Naive thymus-derived CD4-positive, alpha-beta T cell (primary cell): ENCODE results near the gene KRTAP2-3. TPM values are rescaled to one million over a fixed set of nuclear protein-coding genes. Genes with fewer than 3 reads are reported as not detected.
"Not testable (repeated sequence)": the region's sequence is repeated elsewhere in the genome, so short reads cannot be mapped to it uniquely, and the experiment has no call there.

ENCODE experiments used
- ATAC-seq: fragments of 150-1000 bp; cut with Tn5 transposase; 2 replicates; pipeline ENCODE4 v1.10.0; 2021; ENCODE audit warnings: mild to moderate bottlenecking, moderate library complexity
- CTCF ChIA-PET: fragments of 350-600 bp; sonication (Branson Sonifier 250); formaldehyde crosslinking; loops from one replicate; lab custom pipeline; 2021; ENCODE audit warnings: antibody characterized with exemption; lab: Charles Lee
- POLR2A ChIA-PET: fragments of 350-600 bp; sonication (Branson Sonifier 250); formaldehyde crosslinking; loops from one replicate; lab custom pipeline; 2021; ENCODE audit warnings: antibody characterized with exemption, inconsistent platforms; lab: Charles Lee
- DNase-seq, 9 donors: peaks; one replicate each; pipeline versions ENCODE4 v3.0.0 to v3.0.0-alpha.2; 2020 to 2022; ENCODE audit warnings: mixed read lengths in 1 of 9
- H3K27ac ChIP-seq: one replicate; pipeline ENCODE4 v1.7.0; 2013; ENCODE audit warnings: mild to moderate bottlenecking, low read depth, low read length, moderate library complexity
- H3K27me3 ChIP-seq, 2 donors: one replicate each; pipeline ENCODE4 v1.7.0; 2013; ENCODE audit warnings: low read length in 2 of 2, mild to moderate bottlenecking in 2 of 2, moderate library complexity in 2 of 2; ENCODE audit not compliant: control insufficient read depth in 2 of 2, insufficient read depth in 2 of 2
- H3K36me3 ChIP-seq, 3 experiments: 1 replicate in 2 of 3; 2 replicates in 1 of 3; pipeline ENCODE4 v1.7.0; 2013; ENCODE audit warnings: low read length in 3 of 3, mild to moderate bottlenecking in 3 of 3, moderate library complexity in 1 of 3; ENCODE audit not compliant: insufficient read depth in 3 of 3, control insufficient read depth in 2 of 3
- H3K4me1 ChIP-seq, 2 donors: one replicate each; pipeline ENCODE4 v1.7.0; 2013; ENCODE audit warnings: low read length in 2 of 2, mild to moderate bottlenecking in 2 of 2, moderate library complexity in 1 of 2; ENCODE audit not compliant: control insufficient read depth in 2 of 2, insufficient read depth in 2 of 2
- H3K4me3 ChIP-seq: 2 replicates; pipeline ENCODE4 v1.7.0; 2013; ENCODE audit warnings: mild to moderate bottlenecking, low read length
- H3K9me3 ChIP-seq, 3 experiments: 1 replicate in 2 of 3; 2 replicates in 1 of 3; pipeline ENCODE4 v1.7.0; 2013; ENCODE audit warnings: low read length in 3 of 3; ENCODE audit not compliant: control insufficient read depth in 2 of 3
- H3K27ac Mint-ChIP-seq, 9 donors: one replicate each; pipeline ENCODE4 v1.8.0; 2020 to 2022; ENCODE audit warnings: mixed read lengths in 9 of 9, mild to moderate bottlenecking in 8 of 9, moderate library complexity in 5 of 9, inconsistent platforms in 2 of 9
- H3K27me3 Mint-ChIP-seq, 5 donors: one replicate each; pipeline ENCODE4 v1.8.0; 2021 to 2022; ENCODE audit warnings: mixed read lengths in 5 of 5, mild to moderate bottlenecking in 1 of 5
- H3K36me3 Mint-ChIP-seq, 5 donors: one replicate each; pipeline ENCODE4 v1.8.0; 2020 to 2022; ENCODE audit warnings: mixed read lengths in 5 of 5, mild to moderate bottlenecking in 3 of 5, inconsistent platforms in 1 of 5
- H3K4me1 Mint-ChIP-seq, 7 donors: one replicate each; pipeline ENCODE4 v1.8.0; 2020 to 2022; ENCODE audit warnings: mixed read lengths in 7 of 7, mild to moderate bottlenecking in 3 of 7, inconsistent platforms in 1 of 7
- H3K4me3 Mint-ChIP-seq, 10 donors: one replicate each; pipeline ENCODE4 v1.8.0; 2020 to 2022; ENCODE audit warnings: mild to moderate bottlenecking in 10 of 10, mixed read lengths in 10 of 10, moderate library complexity in 6 of 10, inconsistent platforms in 2 of 10
- H3K9me3 Mint-ChIP-seq, 11 donors: one replicate each; pipeline ENCODE4 v1.8.0; 2020 to 2022; ENCODE audit warnings: mixed read lengths in 11 of 11, mild to moderate bottlenecking in 4 of 11, inconsistent platforms in 1 of 11, moderate library complexity in 1 of 11
- intact Hi-C, 2 donors: fragments of 100-400 bp; cut with micrococcal nuclease; formaldehyde crosslinking; loops; one replicate each; pipeline ENCODE4 v1.15.1; 2023
- polyA plus RNA-seq, 2 donors: library from polyadenylated mRNA; unstranded; fragments of 300-500 nt; fragmentation: Illumina TruSeq; gene quantifications; one replicate each; pipeline ENCODE4 v1.2.3, GENCODE V29; 2021
- total RNA-seq, 6 experiments: library from RNA in 5 of 6; stranded (reverse) in 5 of 6; gene quantifications; 1 replicate in 5 of 6; 2 replicates in 1 of 6; pipeline ENCODE4 v1.2.3 and lab custom pipeline; 2021 to 2026

Gene KRTAP2-3
- total and polyA plus RNA-seq, 7 experiments from 2014 or later: not detected

DNA sequence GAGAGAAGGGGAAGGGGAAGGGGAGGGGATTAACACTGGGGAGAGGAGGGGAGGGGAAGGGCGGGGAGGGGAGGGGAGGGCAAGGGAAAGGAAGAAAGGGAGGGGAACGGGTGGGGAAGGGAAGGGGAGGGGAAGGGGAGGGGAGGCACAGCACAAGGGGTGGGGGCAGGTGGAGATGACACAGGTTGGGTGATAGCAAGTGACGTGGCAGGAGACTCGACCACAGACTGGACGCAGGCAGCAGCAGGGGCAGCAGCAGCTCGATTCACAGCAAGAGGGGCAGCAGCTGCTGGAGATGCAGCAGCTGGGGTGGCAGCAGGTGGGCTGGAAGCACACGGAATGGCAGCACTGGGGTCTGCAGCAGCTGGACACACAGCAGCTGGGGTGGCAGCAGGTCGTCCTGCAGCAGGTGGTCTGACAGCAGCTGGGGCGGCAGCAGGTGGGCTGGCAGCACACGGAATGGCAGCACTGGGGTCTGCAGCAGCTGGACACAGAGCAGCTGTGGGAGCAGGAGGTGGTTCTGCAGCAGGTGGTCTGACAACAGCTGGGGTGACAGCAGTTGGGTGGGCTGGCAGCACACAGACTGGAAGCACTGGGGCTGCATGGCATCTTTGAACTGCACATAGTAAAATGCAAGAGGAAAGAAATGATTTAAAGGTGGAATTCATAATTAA is 41.8 kb upstream of the KRTAP2-3 start, which contains the start of gene KRTAP4-16:
KRTAP4-16 (minus strand) TSS at position 624 of the 674 bp plus-strand sequence; CDS start at position 624, 0 bp downstream.
- peaks cover 5 to 17% (median 12%) of the 10 kb centered on the region in 5 donors for H3K27me3 Mint-ChIP-seq
- CTCF ChIA-PET: no interaction called here

DNA sequence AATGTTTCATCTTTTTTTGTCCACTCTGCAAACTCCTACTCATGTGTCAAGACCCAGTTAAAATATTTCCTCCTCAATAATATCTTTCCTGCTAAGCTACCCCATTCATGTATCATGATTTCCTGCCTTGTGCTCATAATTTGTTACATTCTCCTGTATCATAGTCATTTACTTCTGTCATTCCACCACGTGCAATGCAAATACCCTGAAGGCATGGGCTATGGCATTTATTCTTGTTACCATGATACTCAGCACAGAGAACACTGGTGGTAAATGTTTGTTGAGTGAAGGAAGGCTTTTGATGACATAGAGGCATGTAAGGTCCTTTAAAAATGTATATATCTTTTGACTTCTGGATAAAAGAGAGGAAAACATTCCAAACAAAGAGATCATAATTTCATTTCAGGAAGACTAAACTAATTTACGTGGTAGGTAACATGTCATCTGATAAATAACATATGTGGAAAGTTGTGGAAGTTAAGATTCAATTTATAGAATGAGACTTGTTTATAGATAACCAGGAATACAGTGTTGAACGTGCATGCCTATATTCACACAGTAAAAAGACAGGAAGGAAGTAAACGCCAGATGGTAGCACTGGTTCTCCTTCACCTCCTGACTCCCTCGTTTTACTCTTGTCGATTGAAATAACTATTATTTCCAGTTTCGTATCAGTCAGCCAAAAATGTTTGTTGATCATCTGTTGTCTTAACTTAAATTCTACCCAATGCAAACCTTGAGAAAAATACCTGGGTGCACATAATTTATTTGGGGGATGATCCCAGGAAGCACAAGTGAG is 40.0 kb upstream of the KRTAP2-3 start:
- CTCF ChIA-PET, H3K4me3 ChIP-seq, H3K9me3 ChIP-seq, H3K4me1 ChIP-seq, POLR2A ChIA-PET, H3K36me3 ChIP-seq, H3K27ac ChIP-seq, H3K27me3 ChIP-seq, H3K36me3 Mint-ChIP-seq, H3K9me3 Mint-ChIP-seq: not testable (repeated sequence)
- peak in 1 of 9 donors; percentile 7 for DNase-seq
- peak; percentile 44 for ATAC-seq
- Mint-ChIP-seq H3K4me3 (peak overlapping the region in 5 of 10 donors; percentile 2 to 56 (median 39)), H3K27me3 (peaks cover 9 to 15% (median 11%) of the 10 kb centered on the region in 5 donors), H3K27ac (peak overlapping the region in 2 of 9 donors; percentile 23 to 70), H3K4me1 (peaks cover 0 to 31% (median 15%) of the 10 kb centered on the region in 7 donors)
- intact Hi-C loops: loop anchor here in 1 of 2 donors (1.0 kb wide), 2 partner anchors 222 to 449 kb away; no protein-coding TSS in a partner anchor

More for the DNA sequence above, 41.8 kb upstream of the KRTAP2-3 start, which contains the start of gene KRTAP4-16:
- Histone ChIP-seq H3K4me3 (no peak within 1 kb of the TSS), H3K27me3 (no peaks in the 10 kb centered on the region), H3K4me1 (no peaks in the 10 kb centered on the region), H3K27ac (no peak within 1 kb of the TSS), H3K36me3 (no peaks in the 10 kb centered on the region), H3K9me3 (no peaks in the 10 kb centered on the region)
- no peak for ATAC-seq
- Mint-ChIP-seq H3K36me3 (peaks cover 0 to 5% (median 0%) of the 10 kb centered on the region in 5 donors), H3K4me3 (no peak within 1 kb of the TSS), H3K4me1 (peaks cover 0 to 31% (median 15%) of the 10 kb centered on the region in 7 donors), H3K27ac (peak within 1 kb of the TSS in 2 of 9 donors; percentile 7 to 81), H3K9me3 (peaks cover 0 to 3% (median 0%) of the 10 kb centered on the region in 11 donors)
- POLR2A ChIA-PET: interaction anchor here (0.6 kb wide), 1 partner anchor 1232 kb away, joined by 3 read pairs; no protein-coding TSS in a partner anchor
- DNase-seq: no peak
- intact Hi-C loops: no loop called here

DNA sequence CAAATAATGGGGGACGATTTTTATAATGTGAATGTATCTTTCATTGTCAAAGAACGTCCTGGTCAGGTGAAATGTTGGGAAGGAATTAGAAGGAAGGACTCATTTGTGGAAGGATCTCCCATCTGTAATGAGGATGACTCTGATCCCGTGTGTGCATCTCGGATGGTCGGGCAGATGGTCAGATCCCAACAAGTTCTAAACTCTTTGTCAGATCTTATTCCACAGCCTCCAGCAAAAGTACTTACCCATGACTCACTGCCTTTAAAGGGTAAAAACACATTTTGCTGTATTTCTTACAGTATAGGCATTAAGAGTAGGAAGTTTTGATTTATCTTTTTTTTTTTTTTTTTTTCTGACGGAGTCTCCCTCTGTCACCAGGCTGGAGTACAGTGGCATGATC is 38.6 kb upstream of the KRTAP2-3 start:
- no peaks in the 10 kb centered on the region for H3K4me1 ChIP-seq
- H3K27ac ChIP-seq: no peak overlapping the region
- ChIA-PET CTCF (interaction anchor here (0.7 kb wide), 1 partner anchor 95 kb away, joined by 4 read pairs; no protein-coding TSS in a partner anchor), POLR2A (no interaction called here)
- no peak overlapping the region for H3K27ac Mint-ChIP-seq
- peaks cover 0 to 3% (median 0%) of the 10 kb centered on the region in 11 donors for H3K9me3 Mint-ChIP-seq
- H3K36me3 Mint-ChIP-seq: peaks cover 0 to 5% (median 0%) of the 10 kb centered on the region in 5 donors
- no peak overlapping the region for H3K4me3 Mint-ChIP-seq
- intact Hi-C loops: no loop called here
- H3K9me3 ChIP-seq: no peaks in the 10 kb centered on the region
- peaks cover 0 to 27% (median 15%) of the 10 kb centered on the region in 7 donors for H3K4me1 Mint-ChIP-seq
- H3K27me3 ChIP-seq: no peaks in the 10 kb centered on the region
- DNase-seq: no peak
- H3K27me3 Mint-ChIP-seq: peaks cover 10 to 15% (median 11%) of the 10 kb centered on the region in 5 donors
- no peak for ATAC-seq
- no peak overlapping the region for H3K4me3 ChIP-seq
- H3K36me3 ChIP-seq: no peaks in the 10 kb centered on the region

DNA sequence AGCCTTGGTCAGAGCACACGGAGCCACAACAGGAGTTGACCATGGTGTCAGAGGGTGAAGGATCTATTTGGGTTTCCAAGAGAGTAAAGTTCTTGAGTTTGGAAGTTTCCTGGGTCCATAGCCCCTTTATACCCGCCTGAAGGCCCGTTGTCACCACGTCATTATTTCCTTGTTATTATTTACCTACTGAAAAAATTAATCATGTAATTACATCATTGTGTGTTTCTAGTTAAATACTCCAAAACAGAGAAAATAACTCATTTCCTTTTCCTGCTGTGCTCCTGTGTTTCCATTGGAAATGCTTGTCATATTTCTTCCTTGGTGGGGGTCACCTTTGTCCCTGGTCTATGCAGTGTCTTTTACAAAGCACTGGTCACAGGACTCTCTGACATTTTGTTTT is 38.1 kb upstream of the KRTAP2-3 start, which contains the start of gene KRTAP4-8:
KRTAP4-8 (minus strand) TSS at position 101 of the 400 bp plus-strand sequence; CDS start at position 43, 58 bp downstream.
- POLR2A ChIA-PET: no interaction called here
- ATAC-seq (no peak), DNase-seq (no peak)
- no peaks in the 10 kb centered on the region for H3K4me1 ChIP-seq
- no peaks in the 10 kb centered on the region for H3K9me3 ChIP-seq
- no peak within 1 kb of the TSS for H3K27ac Mint-ChIP-seq
- peaks cover 10 to 15% (median 11%) of the 10 kb centered on the region in 5 donors for H3K27me3 Mint-ChIP-seq
- H3K27me3 ChIP-seq: no peaks in the 10 kb centered on the region
- H3K36me3 ChIP-seq: no peaks in the 10 kb centered on the region
- H3K27ac ChIP-seq: no peak within 1 kb of the TSS
- no peak within 1 kb of the TSS for H3K4me3 ChIP-seq
- CTCF ChIA-PET: no interaction called here
- H3K4me3 Mint-ChIP-seq: no peak within 1 kb of the TSS
- H3K36me3 Mint-ChIP-seq: peaks cover 0 to 5% (median 0%) of the 10 kb centered on the region in 5 donors
- intact Hi-C loops: no loop called here
- H3K9me3 Mint-ChIP-seq: peaks cover 0 to 4% (median 0%) of the 10 kb centered on the region in 11 donors
- peaks cover 0 to 26% (median 15%) of the 10 kb centered on the region in 7 donors for H3K4me1 Mint-ChIP-seq

DNA sequence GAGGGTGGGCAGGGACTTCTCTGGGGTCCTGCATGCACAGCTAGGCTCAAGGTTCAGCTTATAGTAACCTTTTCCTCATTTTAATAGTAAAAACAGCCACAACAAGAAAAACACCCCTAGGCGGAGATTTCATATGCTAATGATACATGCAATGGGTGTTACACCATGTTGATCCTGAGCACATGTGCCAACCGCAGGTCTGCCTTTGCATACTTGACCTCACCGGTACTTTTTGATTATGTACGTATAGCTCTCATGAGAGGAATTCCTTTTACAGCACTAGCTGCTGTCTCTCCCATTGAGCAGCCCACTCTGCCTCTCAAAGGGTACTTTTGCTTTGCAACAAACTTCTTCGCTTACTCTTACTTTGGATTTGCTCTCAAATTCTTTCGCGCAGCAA is 36.1 kb upstream of the KRTAP2-3 start:
- Histone ChIP-seq H3K27ac (no peak overlapping the region), H3K36me3 (no peaks in the 10 kb centered on the region), H3K4me3 (no peak overlapping the region), H3K27me3 (no peaks in the 10 kb centered on the region), H3K9me3 (no peaks in the 10 kb centered on the region), H3K4me1 (no peaks in the 10 kb centered on the region)
- intact Hi-C loops: no loop called here
- no peak overlapping the region for H3K4me3 Mint-ChIP-seq
- no peak overlapping the region for H3K27ac Mint-ChIP-seq
- no peak for ATAC-seq
- CTCF ChIA-PET: interaction anchor here (0.6 kb wide), 1 partner anchor 94 kb away, joined by 6 read pairs; no protein-coding TSS in a partner anchor
- peaks cover 0 to 8% (median 0%) of the 10 kb centered on the region in 11 donors for H3K9me3 Mint-ChIP-seq
- H3K4me1 Mint-ChIP-seq: peaks cover 0 to 20% (median 15%) of the 10 kb centered on the region in 7 donors
- H3K36me3 Mint-ChIP-seq: peaks cover 0 to 5% (median 0%) of the 10 kb centered on the region in 5 donors
- peaks cover 10 to 15% (median 11%) of the 10 kb centered on the region in 5 donors for H3K27me3 Mint-ChIP-seq
- POLR2A ChIA-PET: no interaction called here
- DNase-seq: no peak

DNA sequence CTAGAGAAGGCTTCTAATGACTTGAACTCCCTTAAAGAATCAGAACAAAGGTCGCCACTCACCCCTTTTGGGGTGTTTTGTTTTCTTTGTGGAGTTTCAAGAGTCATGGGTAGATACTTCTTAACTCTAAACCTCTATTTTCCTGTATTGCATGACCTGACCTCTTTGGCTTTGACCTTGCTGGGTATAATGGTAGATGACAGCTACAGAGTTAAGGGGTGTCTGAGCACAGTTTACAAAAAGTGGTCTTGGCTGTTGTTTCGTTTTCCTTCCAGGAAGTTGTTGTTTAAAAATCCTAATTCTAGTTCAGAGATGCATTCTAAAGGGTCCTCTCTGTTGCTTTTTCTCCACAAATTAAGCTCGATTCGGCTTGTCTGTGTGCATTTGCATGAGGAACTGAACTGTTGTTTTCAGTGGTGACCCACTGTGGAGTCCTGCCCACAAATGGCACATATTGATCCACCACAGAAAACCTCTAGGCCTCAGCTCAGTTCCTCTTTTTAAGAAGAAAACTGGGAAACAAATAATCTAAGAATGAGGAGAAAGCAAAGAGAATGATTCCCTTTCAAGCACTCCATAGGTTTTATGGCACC is 28.9 kb upstream of the KRTAP2-3 start:
- H3K27ac Mint-ChIP-seq, CTCF ChIA-PET, ATAC-seq, H3K27me3 ChIP-seq, H3K36me3 Mint-ChIP-seq, H3K36me3 ChIP-seq, intact Hi-C loops, H3K27ac ChIP-seq, H3K4me3 Mint-ChIP-seq, H3K9me3 ChIP-seq, H3K4me1 ChIP-seq, DNase-seq, H3K4me3 ChIP-seq, POLR2A ChIA-PET, H3K9me3 Mint-ChIP-seq, H3K4me1 Mint-ChIP-seq: not testable (repeated sequence)
- H3K27me3 Mint-ChIP-seq: peaks cover 0 to 16% (median 6%) of the 10 kb centered on the region in 5 donors
